Epithelial cell of proximal tubule (primary cell): ENCODE data around the gene POLR3B. TPM values are rescaled to one million over a fixed set of nuclear protein-coding genes. Genes with fewer than 3 reads are reported as not detected.

Experiments used
- DNase-seq: peaks from one replicate; pipeline ENCODE4 v3.0.0-alpha.2; 2011; ENCODE audit warnings: low read depth
- H3K4me3 ChIP-seq: 2 replicates; pipeline ENCODE4 v1.5.1; 2011; ENCODE audit warnings: low read depth, mild to moderate bottlenecking, low read length
- CTCF ChIP-seq: conservative IDR thresholded peaks from 2 replicates; pipeline ENCODE4 v1.5.1; 2012; ENCODE audit warnings: low read depth, mild to moderate bottlenecking, low read length
- total RNA-seq: library from RNA; depleted of rRNA; stranded (reverse); fragments of >200 nt; gene quantifications from 2 replicates; pipeline ENCODE4 v1.2.3, GENCODE V29; 2015

Gene POLR3B
- total RNA-seq, 1 donor from 2014 or later = 8.6 TPM

GRCh38 chr12:106329231-106329982, 28.1 kb upstream of the POLR3B start:
- TF ChIP-seq CTCF = no peak
- DNase-seq = no peak
- H3K4me3 ChIP-seq = no peak overlapping the region

GRCh38 chr12:106331599-106331998, 25.9 kb upstream of the POLR3B start:
- H3K4me3 ChIP-seq = no peak overlapping the region
- no peak for DNase-seq
- TF ChIP-seq CTCF = no peak

GRCh38 chr12:106332536-106332935, 25.0 kb upstream of the POLR3B start:
- no peak for DNase-seq
- H3K4me3 ChIP-seq = no peak overlapping the region
- TF ChIP-seq CTCF = no peak

GRCh38 chr12:106333010-106333409, 24.5 kb upstream of the POLR3B start:
- TF ChIP-seq CTCF = no peak
- no peak for DNase-seq
- no peak overlapping the region for H3K4me3 ChIP-seq

GRCh38 chr12:106333756-106334155, 23.8 kb upstream of the POLR3B start:
- TF ChIP-seq CTCF = no peak
- H3K4me3 ChIP-seq = no peak overlapping the region
- DNase-seq = no peak

- TF ChIP-seq CTCF = no peak
Observed at GRCh38 chr12:106341086-106341877, 16.3 kb upstream of the POLR3B start.

More at GRCh38 chr12:106341086-106341877, 16.3 kb upstream of the POLR3B start:
- no peak overlapping the region for H3K4me3 ChIP-seq
- DNase-seq = no peak
